H7 (cell line): ENCODE measurements around the gene LMAN2. TPM values are rescaled to one million over a fixed set of nuclear protein-coding genes. Genes with fewer than 3 reads are reported as not detected.
A peak's percentile ranks its signal among the peaks of the same experiment; 100 is the strongest.

ENCODE experiments used
- DNase-seq: peaks from one replicate; pipeline ENCODE4 v3.0.0; 2012
- H3K27me3 ChIP-seq: 2 replicates; pipeline ENCODE4 v1.6.0; 2011; ENCODE audit warnings: mild to moderate bottlenecking, low read length; ENCODE audit not compliant: control insufficient read depth, insufficient read depth
- H3K36me3 ChIP-seq: replicated peaks from 2 replicates; pipeline ENCODE4 v1.5.1; 2011; ENCODE audit warnings: low read length; ENCODE audit not compliant: control insufficient read depth, insufficient read depth
- H3K4me3 ChIP-seq: 2 replicates; pipeline ENCODE4 v1.5.1; 2011; ENCODE audit warnings: low read depth, mild to moderate bottlenecking, control low read depth, low read length, moderate library complexity; ENCODE audit not compliant: insufficient read depth
- total RNA-seq: library from RNA; depleted of rRNA; stranded (reverse); fragments of >200 nt; shearing (Covaris generic); gene quantifications from 2 replicates; pipeline ENCODE4 v1.2.3, GENCODE V29; 2014

Gene LMAN2
- total RNA-seq, 1 experiment from 2014 or later = 221 TPM

DNA sequence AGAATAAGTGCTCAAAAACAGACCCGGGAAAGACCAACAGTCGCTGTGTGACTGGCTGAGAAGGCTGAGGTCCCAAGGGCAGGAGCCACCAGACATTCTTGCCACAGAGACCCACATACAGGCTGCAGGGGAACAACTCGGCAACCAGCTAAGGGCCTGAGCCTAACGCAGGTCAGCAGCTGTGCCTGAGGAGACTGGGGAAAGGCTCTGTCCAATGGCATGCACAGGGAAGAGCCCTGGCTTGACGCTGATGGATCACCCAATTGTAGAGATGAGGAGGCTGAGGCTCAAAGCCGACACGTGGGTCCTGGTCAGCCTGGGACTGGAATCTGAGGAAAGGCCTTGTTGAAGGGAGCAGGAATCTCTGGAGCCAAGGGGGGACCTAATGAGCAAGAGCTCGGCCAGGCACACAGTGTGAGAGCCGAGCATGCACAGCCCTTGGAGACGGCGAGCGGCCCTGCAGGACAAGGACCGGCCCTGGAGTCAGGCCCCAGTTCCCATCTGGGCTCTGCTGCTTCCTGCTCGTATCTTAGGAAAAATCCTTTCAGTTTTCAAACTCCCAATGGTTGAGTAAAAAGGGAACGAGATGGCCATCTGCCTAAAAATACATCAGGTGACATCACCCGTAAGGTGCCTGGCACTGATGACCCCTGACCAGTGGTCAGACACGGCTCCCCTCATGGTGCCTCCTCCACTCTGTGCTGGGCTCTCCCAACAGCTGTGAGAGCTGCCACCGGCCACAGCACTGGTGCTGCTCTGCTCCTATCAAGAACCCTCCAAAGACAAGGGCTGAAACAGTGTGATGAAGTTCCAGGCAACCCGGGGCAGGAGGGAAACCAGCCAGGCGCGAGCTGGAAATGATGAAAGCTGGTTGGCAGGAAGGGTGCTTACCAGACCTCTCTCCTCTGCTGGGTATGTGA lies 16.4 kb downstream of the LMAN2 start:
- H3K4me3 ChIP-seq = no peak overlapping the region
- no peak for DNase-seq
- H3K27me3 ChIP-seq = no peaks in the 10 kb centered on the region
- H3K36me3 ChIP-seq = peaks cover 20% of the 10 kb centered on the region

DNA sequence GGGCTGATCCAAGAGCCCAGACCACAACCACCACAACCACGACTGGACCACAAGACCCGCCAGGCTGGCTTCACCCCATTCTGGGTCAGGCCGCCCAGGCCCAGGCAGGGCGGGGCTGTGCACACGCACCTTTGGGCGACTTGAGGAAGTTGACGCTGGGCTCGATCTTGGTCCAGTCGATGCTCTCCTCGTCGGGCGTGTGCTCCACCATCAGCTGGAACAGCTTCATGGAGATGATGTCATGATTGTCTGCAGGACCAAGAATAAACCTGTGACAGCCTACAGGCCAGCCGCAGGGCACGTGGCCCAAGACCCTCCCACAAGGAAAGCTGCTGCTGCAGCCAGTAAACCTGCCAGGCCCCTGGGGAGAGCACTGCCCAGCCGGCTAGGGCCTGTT lies 17.3 kb downstream of the LMAN2 start:
- no peak for DNase-seq
- H3K4me3 ChIP-seq = no peak overlapping the region
- H3K27me3 ChIP-seq = no peaks in the 10 kb centered on the region
- peaks cover 20% of the 10 kb centered on the region for H3K36me3 ChIP-seq

DNA sequence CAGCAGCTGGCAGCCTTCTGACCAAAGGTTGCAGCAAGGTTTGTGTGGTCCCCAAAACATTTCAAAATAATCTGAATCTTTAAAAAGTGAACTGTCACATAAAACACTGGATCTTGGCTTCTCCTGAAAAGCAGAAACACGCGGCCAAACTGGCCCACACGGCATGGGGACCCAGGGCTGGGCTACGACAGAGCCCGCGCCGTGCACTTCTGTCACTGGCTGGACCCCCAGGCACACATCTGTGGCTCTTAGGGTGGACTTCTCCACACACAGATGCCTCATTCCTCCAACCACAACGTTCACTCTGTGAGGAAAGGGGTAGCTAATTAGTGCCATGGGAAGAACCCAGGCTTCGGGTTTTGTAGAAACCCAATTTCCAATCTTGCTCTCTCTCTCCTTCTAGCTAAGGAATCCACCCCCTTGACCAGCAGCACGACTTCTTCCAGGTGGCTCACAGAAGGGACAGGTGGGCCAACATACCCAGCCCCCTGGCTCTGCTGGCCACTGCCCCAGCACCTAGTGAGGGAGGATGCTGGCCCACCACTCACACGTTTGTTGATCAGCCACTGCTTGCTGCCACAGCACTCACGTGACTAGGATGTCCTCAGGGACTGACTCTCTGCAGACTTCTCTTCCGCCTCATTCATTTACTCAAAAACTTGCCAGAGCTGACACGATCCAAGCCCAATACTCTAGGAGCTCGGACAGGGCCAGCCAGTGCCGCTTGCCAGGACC lies 17.9 kb downstream of the LMAN2 start:
- Histone ChIP-seq H3K4me3 (no peak overlapping the region), H3K27me3 (no peaks in the 10 kb centered on the region), H3K36me3 (peaks cover 20% of the 10 kb centered on the region)
- DNase-seq = peak; percentile 16

DNA sequence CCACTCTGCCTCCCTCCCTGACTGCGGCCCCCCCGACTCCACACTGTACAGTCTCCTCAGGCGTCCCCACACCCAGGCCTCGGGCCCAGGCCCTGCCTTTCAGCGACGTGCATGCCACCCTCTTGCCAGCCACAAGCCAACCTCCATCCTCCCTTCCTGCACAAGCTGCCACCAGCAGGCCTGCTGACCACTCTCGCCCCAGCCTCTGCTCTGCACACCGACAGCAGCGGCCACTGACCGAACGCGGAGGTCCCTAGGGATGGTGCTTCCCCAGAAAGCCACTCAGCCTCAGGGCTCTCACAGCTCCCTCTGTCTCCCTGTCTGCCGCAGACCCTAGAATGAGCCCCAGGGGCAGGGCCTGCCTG lies 18.6 kb downstream of the LMAN2 start:
- peak; percentile 44 for DNase-seq

DNA sequence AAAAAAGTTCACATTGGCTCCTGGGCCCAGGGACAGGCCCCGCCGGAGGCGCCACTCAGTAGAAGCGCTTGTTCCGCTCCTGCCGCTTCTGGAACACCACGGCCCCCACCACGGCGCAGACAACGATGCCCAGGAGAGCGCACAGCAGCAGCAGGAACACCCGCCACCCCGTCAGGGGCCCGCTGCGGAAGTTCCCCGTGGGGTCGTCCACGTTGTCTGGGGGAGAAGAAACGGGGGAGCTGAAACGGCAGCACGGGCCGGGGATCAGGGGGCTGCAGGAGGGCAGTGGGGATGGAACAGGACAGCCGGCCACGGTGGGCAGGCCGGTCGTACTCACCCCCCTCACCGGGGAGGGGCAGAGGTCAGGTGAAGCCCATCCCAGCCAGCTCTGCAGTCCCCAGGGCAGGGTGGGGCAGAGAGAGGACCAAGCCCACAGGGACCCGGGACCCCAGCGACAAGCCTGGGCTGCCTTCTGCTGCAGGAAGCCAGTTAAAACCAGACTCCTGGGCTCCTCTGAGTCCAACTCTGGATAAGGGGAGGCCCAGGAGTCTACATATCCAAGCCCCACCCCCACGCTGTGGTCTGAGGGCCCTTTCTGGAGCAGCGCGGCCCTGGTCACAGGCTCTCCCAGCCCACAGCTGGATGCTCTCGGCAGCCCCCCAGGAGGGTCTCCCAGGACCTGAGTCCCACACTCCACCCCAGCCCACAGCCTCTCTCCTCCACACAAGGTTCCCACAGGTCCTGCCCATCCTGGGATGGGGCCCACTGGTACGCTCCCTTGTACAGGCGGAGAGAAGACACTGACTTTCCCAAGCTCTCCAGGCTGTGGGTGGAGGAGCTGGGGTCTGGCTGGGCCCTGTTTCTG lies 19.2 kb downstream of the LMAN2 start:
- Histone ChIP-seq H3K4me3 (no peak overlapping the region), H3K36me3 (peaks cover 19% of the 10 kb centered on the region), H3K27me3 (no peaks in the 10 kb centered on the region)
- no peak for DNase-seq

More for the DNA sequence above, 18.6 kb downstream of the LMAN2 start:
- Histone ChIP-seq H3K27me3 (no peaks in the 10 kb centered on the region), H3K36me3 (peaks cover 19% of the 10 kb centered on the region), H3K4me3 (no peak overlapping the region)

DNA sequence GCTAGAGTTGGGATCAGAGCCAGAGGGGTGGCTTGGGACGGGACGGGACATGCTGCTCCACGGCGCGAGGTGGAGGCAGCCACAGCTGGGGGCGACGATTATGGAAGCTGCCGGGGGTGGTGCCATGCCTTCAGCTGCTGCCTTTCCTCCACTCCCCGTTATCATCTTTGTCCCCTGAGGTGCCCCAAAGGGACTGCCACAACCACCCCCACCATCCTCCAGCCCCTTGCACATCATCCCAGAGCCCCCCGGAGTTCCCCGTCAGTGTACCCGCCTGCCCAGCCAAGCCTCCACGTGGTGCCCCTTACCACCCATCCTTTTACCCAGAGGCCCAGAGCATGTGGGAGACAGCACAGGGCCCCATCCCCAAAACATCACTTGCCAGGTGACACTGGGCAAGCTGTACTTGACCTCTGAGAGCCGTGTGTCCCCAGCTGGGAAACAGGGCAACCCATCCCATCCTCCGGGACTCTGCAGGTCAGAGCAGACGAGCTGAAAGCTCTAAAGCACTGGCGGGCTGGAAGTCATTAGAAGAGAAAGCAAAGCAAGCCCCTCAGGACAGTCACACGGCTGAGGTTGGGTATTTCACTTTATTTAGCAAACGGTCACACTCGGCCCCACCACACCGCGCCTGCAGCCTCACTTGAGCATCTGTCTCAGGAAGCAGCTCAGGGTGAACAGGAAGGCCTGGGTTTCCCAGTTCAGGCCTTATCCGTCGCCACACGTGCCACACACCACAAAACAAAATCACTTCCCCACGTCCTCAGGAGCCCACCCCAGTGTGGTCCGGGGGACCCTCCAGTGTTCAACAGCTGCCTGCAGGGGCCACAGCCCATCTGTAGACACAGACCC lies 20.3 kb downstream of the LMAN2 start:
- H3K4me3 ChIP-seq = no peak overlapping the region
- no peaks in the 10 kb centered on the region for H3K27me3 ChIP-seq
- peaks cover 17% of the 10 kb centered on the region for H3K36me3 ChIP-seq
- no peak for DNase-seq

DNA sequence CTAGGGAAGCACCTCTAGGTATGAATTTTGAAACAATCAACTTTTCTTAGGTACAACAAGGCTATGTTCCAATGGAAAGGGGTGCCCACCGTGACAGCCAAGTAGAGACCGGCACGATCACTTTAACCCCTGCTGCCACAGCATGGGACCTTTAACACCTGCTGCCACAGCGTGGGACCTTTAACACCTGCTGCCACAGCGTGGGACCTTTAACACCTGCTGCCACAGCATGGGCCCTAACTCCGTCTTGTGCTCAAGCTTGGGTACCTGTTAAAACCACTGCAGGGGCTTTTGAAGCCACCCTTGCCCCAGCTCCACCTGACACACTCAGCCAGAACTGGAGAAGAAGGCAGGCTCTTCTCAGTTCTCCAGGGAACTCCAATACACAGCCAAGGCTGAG lies 21.6 kb downstream of the LMAN2 start:
- Histone ChIP-seq H3K27me3 (no peaks in the 10 kb centered on the region), H3K4me3 (no peak overlapping the region), H3K36me3 (peaks cover 13% of the 10 kb centered on the region)
- peak; percentile 14 for DNase-seq

DNA sequence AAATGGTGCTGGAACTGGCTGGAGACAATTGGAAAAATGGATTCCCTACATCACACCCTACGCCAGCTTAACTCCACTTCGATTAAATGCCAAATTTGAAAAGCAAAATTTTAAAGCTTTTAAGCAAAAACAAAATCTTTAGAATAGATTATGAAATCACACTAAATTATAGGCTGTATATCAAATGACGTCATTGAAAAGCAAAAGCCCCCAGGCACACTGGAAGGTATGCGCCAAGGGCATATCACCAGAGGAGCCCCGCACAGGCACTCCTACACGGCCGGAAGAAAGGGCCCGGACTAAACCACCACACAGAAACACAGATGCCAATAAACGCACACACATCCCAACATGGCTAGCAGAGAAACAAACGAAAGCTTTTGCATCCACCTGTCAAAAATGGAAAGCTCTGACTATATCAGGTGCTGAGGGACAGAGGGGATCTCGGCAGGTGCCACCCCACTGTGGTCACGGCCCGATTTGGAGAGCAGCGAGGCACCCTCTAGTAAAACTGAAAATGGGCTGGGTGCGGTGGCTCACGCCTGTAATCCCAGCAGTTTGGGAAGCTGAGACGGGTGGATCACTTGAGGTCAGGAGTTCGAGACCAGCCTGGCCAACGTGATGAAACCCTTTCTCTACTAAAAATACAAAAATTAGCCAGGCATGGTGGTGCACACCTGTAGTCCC lies 22.8 kb downstream of the LMAN2 start:
- H3K4me3 ChIP-seq = no peak overlapping the region
- H3K36me3 ChIP-seq = peaks cover 4% of the 10 kb centered on the region
- DNase-seq = peak; percentile 20
- H3K27me3 ChIP-seq = no peaks in the 10 kb centered on the region

DNA sequence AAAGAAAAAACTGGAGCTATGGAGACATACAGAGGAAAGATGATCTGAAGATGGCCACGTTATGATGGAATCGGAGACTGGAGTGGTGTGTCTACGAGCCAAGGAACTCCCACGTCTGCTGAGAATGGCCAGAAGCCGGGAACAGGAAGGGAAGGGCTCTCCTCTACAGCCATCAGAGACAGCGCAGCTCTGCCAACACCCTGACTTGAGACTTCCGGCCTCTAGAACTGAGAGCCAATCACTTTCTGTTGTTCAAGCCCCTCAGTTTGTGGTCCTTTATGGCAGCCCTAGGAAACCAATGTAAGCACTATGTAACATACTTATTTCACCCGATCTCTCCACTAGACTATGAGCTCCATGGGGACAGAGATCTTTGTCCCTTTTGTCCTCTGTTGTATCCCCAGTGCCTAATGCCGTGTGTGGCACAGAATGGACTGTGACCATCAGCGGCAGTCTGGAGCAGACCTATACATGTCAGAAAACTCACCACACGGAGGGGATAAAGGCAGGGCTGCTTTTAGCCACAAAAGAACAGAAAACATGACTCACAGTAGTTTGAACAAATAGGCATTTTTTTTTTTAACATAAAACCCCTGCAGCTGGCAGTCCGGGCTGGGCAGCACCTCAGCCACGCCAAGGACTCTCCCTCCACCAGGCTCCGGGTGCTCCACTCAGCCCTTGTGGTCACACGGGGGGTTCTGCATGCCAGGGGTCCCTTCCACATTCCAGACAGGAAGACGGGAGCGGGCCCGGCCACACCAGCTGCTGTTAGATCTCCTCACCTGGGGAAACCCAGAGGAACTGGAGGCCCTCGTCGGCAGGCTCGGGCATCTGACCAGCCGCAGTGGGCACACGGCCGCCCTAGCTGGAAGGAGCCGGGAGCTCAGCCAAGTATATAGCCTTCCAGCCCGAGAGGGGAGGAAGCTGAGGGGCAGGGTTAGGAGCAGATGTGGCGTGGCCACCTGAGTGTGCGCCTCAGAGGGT lies 23.6 kb downstream of the LMAN2 start:
- Histone ChIP-seq H3K4me3 (no peak overlapping the region), H3K36me3 (no peaks in the 10 kb centered on the region; the same call in 1 of the 2 replicates), H3K27me3 (no peaks in the 10 kb centered on the region)
- peak; percentile 56 for DNase-seq

DNA sequence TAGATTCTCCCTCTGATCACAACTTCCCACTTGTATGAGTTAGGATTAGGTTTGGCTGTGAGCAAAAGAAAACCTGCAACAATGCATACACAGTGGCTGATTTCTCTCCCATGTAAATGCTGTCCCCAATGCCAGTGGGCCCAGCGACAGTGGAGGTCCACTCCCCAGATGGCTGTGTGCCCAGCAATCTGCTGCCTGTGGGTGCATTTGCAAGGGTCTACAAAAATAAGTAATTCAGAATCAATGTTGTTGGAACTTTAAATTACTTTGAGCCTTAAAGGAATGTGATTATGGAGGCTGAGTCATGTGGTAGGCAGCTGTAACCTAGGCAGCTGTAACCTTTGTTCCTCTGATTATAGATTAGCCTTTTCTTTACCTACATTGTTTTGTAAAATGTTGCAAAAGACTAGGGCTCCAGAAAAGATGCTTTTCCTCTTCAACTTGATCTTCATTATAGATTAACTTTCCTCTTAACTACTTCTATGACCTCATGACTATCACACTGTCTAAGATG lies 25.5 kb downstream of the LMAN2 start:
- Histone ChIP-seq H3K4me3 (no peak overlapping the region), H3K36me3 (no peaks in the 10 kb centered on the region; the same call in 1 of the 2 replicates)

DNA sequence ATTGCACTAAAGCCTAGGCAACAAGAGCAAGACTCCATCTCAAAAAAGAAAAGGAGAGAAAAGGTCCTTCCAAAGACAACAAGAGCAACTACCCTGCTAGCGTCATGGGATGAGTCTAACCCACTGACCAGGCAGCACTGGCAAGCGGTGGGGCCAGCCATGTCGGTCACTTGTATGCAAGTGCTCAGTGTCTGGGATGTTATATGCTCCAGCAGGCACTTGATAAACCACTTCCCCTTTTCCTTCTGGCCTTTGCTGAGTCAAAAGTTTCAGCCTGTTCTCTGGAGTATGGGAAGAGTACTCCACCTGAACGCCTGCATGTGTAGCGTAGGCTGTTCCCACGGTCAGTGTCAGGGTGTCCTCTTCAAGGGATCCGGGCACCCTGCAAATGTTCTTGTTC lies 30.6 kb downstream of the LMAN2 start:
- no peaks in the 10 kb centered on the region for H3K36me3 ChIP-seq
- H3K27me3 ChIP-seq = no peaks in the 10 kb centered on the region
- DNase-seq = no peak
- no peak overlapping the region for H3K4me3 ChIP-seq

More for the DNA sequence above, 25.5 kb downstream of the LMAN2 start:
- no peaks in the 10 kb centered on the region for H3K27me3 ChIP-seq
- DNase-seq = peak; percentile 43

DNA sequence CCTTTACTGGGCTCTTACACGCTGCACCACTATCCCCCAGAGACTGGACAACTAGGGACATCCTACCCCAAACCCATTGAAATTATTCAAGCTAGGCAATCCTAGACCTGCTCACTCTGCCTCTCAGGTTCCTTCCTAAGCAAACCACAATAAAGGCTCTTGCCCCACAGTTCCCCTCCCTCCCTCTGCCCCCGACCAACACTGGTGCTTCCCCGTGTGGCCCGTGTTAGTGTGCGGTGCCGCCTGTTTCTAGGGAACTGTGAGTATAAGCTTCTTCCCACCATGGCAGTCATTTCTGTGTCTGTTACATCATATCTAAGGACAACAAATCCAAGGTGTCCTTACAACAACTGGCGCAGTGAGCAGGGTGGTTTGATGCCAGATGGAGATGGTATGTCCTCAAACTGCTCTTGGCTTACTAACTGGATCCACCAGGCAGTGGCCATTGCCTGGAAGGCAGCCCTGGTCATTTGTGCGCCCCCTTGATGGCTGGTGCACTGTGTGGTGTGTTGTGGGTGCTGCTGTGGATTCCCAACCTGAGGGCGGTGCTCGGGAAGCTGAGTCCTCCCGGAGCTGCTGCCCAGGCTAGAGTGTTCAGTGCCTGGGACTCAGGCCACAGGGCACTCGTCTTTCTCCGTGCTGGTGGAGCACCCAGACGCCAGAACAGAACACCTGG lies 31.4 kb downstream of the LMAN2 start:
- no peaks in the 10 kb centered on the region for H3K27me3 ChIP-seq
- no peak overlapping the region for H3K4me3 ChIP-seq
- no peaks in the 10 kb centered on the region for H3K36me3 ChIP-seq
- no peak for DNase-seq
